K562 (cell line): ENCODE measurements around the gene STING1. TPM values are rescaled to one million over a fixed set of nuclear protein-coding genes. Genes with fewer than 3 reads are reported as not detected.

ENCODE experiments used
- ATF6 ChIP-seq: sonication (generic); formaldehyde crosslinking; IDR thresholded peaks from 2 replicates; pipeline ENCODE4 v1.4.0; 2020; ENCODE audit warnings: mild to moderate bottlenecking, missing genetic modification reagents
- DNMT1 ChIP-seq: fragments of 450-650 bp; IDR thresholded peaks from 2 replicates; pipeline ENCODE4 v1.6.1; 2016; ENCODE audit warnings: antibody characterized with exemption, mild to moderate bottlenecking
- E2F6 ChIP-seq, 2 experiments: IDR thresholded peaks; 2 replicates each; pipeline ENCODE4 v1.6.1; 2011; ENCODE audit warnings: borderline replicate concordance in 1 of 2, control low read depth in 1 of 2, low read depth in 1 of 2, low read length in 1 of 2, mild to moderate bottlenecking in 1 of 2, mixed read lengths in 1 of 2, moderate library complexity in 1 of 2; ENCODE audit not compliant: insufficient read depth in 1 of 2, insufficient read length in 1 of 2, poor library complexity in 1 of 2, severe bottlenecking in 1 of 2; ENCODE audit errors: extremely low read depth in 1 of 2
- FOS ChIP-seq: IDR thresholded peaks from 3 replicates; pipeline ENCODE4 v1.6.1; 2011; ENCODE audit not compliant: insufficient read length; ENCODE audit errors: extremely low read depth
- HDAC6 ChIP-seq: IDR thresholded peaks from 2 replicates; pipeline ENCODE4 v1.6.1; 2012; ENCODE audit warnings: low read depth, mild to moderate bottlenecking, control low read depth, inconsistent platforms, low read length, moderate library complexity
- MBD2 ChIP-seq: sonication (generic); IDR thresholded peaks from 2 replicates; pipeline ENCODE4 v1.6.1; 2016; ENCODE audit warnings: low read depth, borderline replicate concordance
- MNT ChIP-seq, 2 experiments: fragments of 450-650 bp; conservative IDR thresholded peaks; 2 replicates each; pipeline ENCODE4 v1.6.1; 2017; ENCODE audit warnings: mild to moderate bottlenecking in 2 of 2, moderate library complexity in 2 of 2
- MXD1 ChIP-seq: fragments of 250-450 bp; sonication (Bioruptor Pico); IDR thresholded peaks from 2 replicates; pipeline ENCODE4 v1.8.0; 2021; ENCODE audit warnings: borderline replicate concordance, mild to moderate bottlenecking, moderate library complexity; ENCODE audit not compliant: poor library complexity, severe bottlenecking
- MXI1 ChIP-seq: IDR thresholded peaks from 2 replicates; pipeline ENCODE4 v1.6.1; 2011; ENCODE audit warnings: low read depth, mild to moderate bottlenecking, improper control_type of control experiment, low read length
- NFRKB ChIP-seq: fragments of 450-650 bp; IDR thresholded peaks from 2 replicates; pipeline ENCODE4 v1.6.1; 2016; ENCODE audit warnings: low read depth
- SAFB ChIP-seq: fragments of 200-400 bp; formaldehyde crosslinking; IDR thresholded peaks from 2 replicates; pipeline ENCODE4 v1.6.1; 2017; ENCODE audit warnings: low read depth, low read length, borderline replicate concordance
- SAFB2 ChIP-seq: fragments of 200-400 bp; formaldehyde crosslinking; IDR thresholded peaks from 2 replicates; pipeline ENCODE4 v1.6.1; 2018; ENCODE audit warnings: borderline replicate concordance, low read length, low read depth, moderate library complexity; ENCODE audit not compliant: severe bottlenecking
- SRSF7 ChIP-seq: fragments of 200-400 bp; formaldehyde crosslinking; optimal IDR thresholded peaks from 2 replicates; pipeline ENCODE3; 2017; ENCODE audit warnings: mild to moderate bottlenecking, low read depth, low read length
- STAT5A ChIP-seq: IDR thresholded peaks from 2 replicates; pipeline ENCODE4 v1.6.1; 2012; ENCODE audit warnings: low read length, inconsistent platforms, borderline replicate concordance
- TFAM ChIP-seq: fragments of 250-450 bp; sonication (Bioruptor Pico); conservative IDR thresholded peaks from 2 replicates; pipeline ENCODE4 v1.5.0; 2021; ENCODE audit warnings: mild to moderate bottlenecking, moderate library complexity
- ZBTB8A ChIP-seq: fragments of 450-650 bp; IDR thresholded peaks from 2 replicates; pipeline ENCODE4 v1.6.1; 2018; ENCODE audit warnings: mild to moderate bottlenecking, moderate library complexity; ENCODE audit not compliant: partially characterized antibody
- ZFP91 ChIP-seq: sonication (generic); formaldehyde crosslinking; IDR thresholded peaks from 2 replicates; pipeline ENCODE4 v1.8.0; 2022; ENCODE audit warnings: mild to moderate bottlenecking, missing genetic modification reagents
- ZNF140 ChIP-seq: fragments of 250-450 bp; sonication (Bioruptor Pico); IDR thresholded peaks from 2 replicates; pipeline ENCODE4 v1.8.0; 2021; ENCODE audit warnings: moderate library complexity, mild to moderate bottlenecking, inconsistent platforms
- ZNF551 ChIP-seq: fragments of 250-450 bp; sonication (Bioruptor Pico); IDR thresholded peaks from 2 replicates; pipeline ENCODE4 v1.5.0; 2021; ENCODE audit warnings: mild to moderate bottlenecking, moderate library complexity
- ZSCAN29 ChIP-seq: fragments of 450-650 bp; IDR thresholded peaks from 2 replicates; pipeline ENCODE4 v1.6.1; 2017
- polyA plus RNA-seq, 8 experiments: library from polyadenylated mRNA; depleted of rRNA in 4 of 8; stranded (reverse) in 5 of 8; unstranded in 3 of 8; fragments of >200 nt; fragmentation: Nextera tagmentation in 2 of 8; fragmentation: Illumina TruSeq in 1 of 8; extraction: Ambion mirVana in 2 of 8; extraction: Trizol in 1 of 8; gene quantifications; 2 replicates each; pipeline versions ENCODE4 v1.2.1 to v1.2.3, GENCODE V29; 2011 to 2014; ENCODE audit warnings: inconsistent platforms in 1 of 8, missing spikeins in 1 of 8
- total RNA-seq, 7 experiments: library from RNA; depleted of rRNA in 6 of 7; stranded (reverse); fragments of >200 nt in 6 of 7; fragmentation: Illumina TruSeq in 2 of 7; extraction: Trizol in 2 of 7; gene quantifications; 2 replicates each; pipeline versions ENCODE4 v1.2.1 to v1.2.3, GENCODE V29; 2011 to 2021; ENCODE audit warnings: low replicate concordance in 1 of 7

The STING1 gene
- total and polyA plus RNA-seq, 9 of the 15 experiments (the other 6 are each of a cell fraction or from before 2014, with no cell fraction given) = 20.8 to 69.1 (median 44.7) TPM

- TF ChIP-seq ZFP91 (CRISPR knock-in tag) = no peak
- TF ChIP-seq ZNF140 (CRISPR knock-in tag) = no peak
- TF ChIP-seq ZNF551 = no peak
- TF ChIP-seq SAFB2 = no peak
- no peak for TF ChIP-seq SAFB
- TF ChIP-seq TFAM (CRISPR knock-in tag) = no peak
- no peak for TF ChIP-seq MXD1 (CRISPR knock-in tag)
- TF ChIP-seq ZSCAN29 = no peak
- TF ChIP-seq MBD2 = peak; percentile 64; the same call in 1 of the 2 replicates
- 0 out of 2 replicates have a peak, but pooled peaks have one; percentile 14 for TF ChIP-seq ATF6 (CRISPR knock-in tag)
- TF ChIP-seq FOS = no peak
- TF ChIP-seq NFRKB = 0 out of 2 replicates have a peak, but pooled peaks have one; percentile 4
- no peak for TF ChIP-seq ZBTB8A
- peak in 1 of 2 experiments; percentile 19 for TF ChIP-seq E2F6 (IDR thresholded peaks at IDR 0.05; ENCODE audit: borderline replicate concordance in 1 of 2, extremely low read depth in 1 of 2, insufficient read depth in 1 of 2, insufficient read length in 1 of 2, low read depth in 1 of 2, low read length in 1 of 2, poor library complexity in 1 of 2, severe bottlenecking in 1 of 2)
- no peak for TF ChIP-seq SRSF7
- TF ChIP-seq HDAC6 = no peak
- no peak for TF ChIP-seq MXI1
- TF ChIP-seq DNMT1 = no peak
- TF ChIP-seq STAT5A = no peak; the same call in 1 of the 2 replicates
- TF ChIP-seq MNT (conservative IDR thresholded peaks at IDR 0.05) = peak in 1 of 2 experiments; percentile 70; a peak in 3 of 4 replicates
Measured at GRCh38 chr5:139439013-139439903, 43.3 kb downstream of the STING1 start, which contains the start of gene DNAJC18 (continued).
